A673 (cell line): ENCODE data around the gene ITLN2. TPM values are rescaled to one million over a fixed set of nuclear protein-coding genes. Genes with fewer than 3 reads are reported as not detected.

Experiments
- BruUV-seq: library from RNA; stranded (reverse); fragments of 400-500 nt; replicated peaks from 2 replicates; lab custom pipeline; 2021; lab: Mats Ljungman, UMichigan
- CTCF ChIA-PET: fragments of 300-600 bp; sonication (Branson Sonifier 250); formaldehyde crosslinking; loops from one replicate; lab custom pipeline; 2022; ENCODE audit warnings: antibody characterized with exemption; lab: Charles Lee
- POLR2A ChIA-PET: fragments of 300-600 bp; sonication (Branson Sonifier 250); formaldehyde crosslinking; loops from one replicate; lab custom pipeline; 2022; ENCODE audit warnings: antibody characterized with exemption; ENCODE audit not compliant: low non-redundant PET; lab: Charles Lee
- DNase-seq: peaks from one replicate; pipeline ENCODE4 v3.0.0-alpha.2; 2015; ENCODE audit warnings: low spot score
- H3K27ac ChIP-seq: fragments of 200-600 bp; sonication (generic); 2 replicates; pipeline ENCODE4 v1.5.1; 2016; ENCODE audit warnings: mixed run types, low read depth, mild to moderate bottlenecking, mixed read lengths, antibody characterized with exemption, low read length; ENCODE audit not compliant: poor library complexity, severe bottlenecking
- H3K27me3 ChIP-seq: fragments of 200-600 bp; sonication (generic); replicated peaks from 2 replicates; pipeline ENCODE4 v1.6.1; 2017; ENCODE audit warnings: mixed run types, low read depth, mild to moderate bottlenecking, mixed read lengths, antibody characterized with exemption, low read length; ENCODE audit not compliant: insufficient read depth, poor library complexity
- H3K36me3 ChIP-seq: fragments of 200-600 bp; sonication (generic); 2 replicates; pipeline ENCODE4 v1.6.1; 2016; ENCODE audit warnings: mixed run types, mild to moderate bottlenecking, mixed read lengths, antibody characterized with exemption, low read length; ENCODE audit not compliant: insufficient read depth, poor library complexity, severe bottlenecking
- H3K4me1 ChIP-seq: fragments of 200-600 bp; sonication (generic); 2 replicates; pipeline ENCODE4 v1.6.1; 2017; ENCODE audit warnings: mixed run types, mild to moderate bottlenecking, mixed read lengths, antibody characterized with exemption, low read length; ENCODE audit not compliant: insufficient read depth, poor library complexity, severe bottlenecking
- H3K4me3 ChIP-seq: fragments of 200-600 bp; sonication (generic); 2 replicates; pipeline ENCODE4 v1.5.1; 2016; ENCODE audit warnings: low read depth, mixed run types, mild to moderate bottlenecking, mixed read lengths, low read length; ENCODE audit not compliant: poor library complexity, severe bottlenecking
- H3K9me3 ChIP-seq: fragments of 200-600 bp; sonication (generic); 2 replicates; pipeline ENCODE4 v1.6.1; 2016; ENCODE audit warnings: mixed run types, low read depth, mild to moderate bottlenecking, mixed read lengths, antibody characterized with exemption, low read length; ENCODE audit not compliant: poor library complexity, severe bottlenecking
- CTCF ChIP-seq: fragments of 300-800, 200-600 bp; sonication (generic); conservative IDR thresholded peaks from 2 replicates; pipeline ENCODE4 v1.5.1; 2017; ENCODE audit warnings: low read depth, mild to moderate bottlenecking, antibody characterized with exemption, low read length, moderate library complexity, mixed read lengths
- EZH2 ChIP-seq: fragments of 200-600 bp; sonication (generic); IDR thresholded peaks from 2 replicates; pipeline ENCODE4 v1.6.1; 2017; ENCODE audit warnings: borderline replicate concordance, low read depth, mild to moderate bottlenecking, mixed read lengths, antibody characterized with exemption, low read length; ENCODE audit not compliant: poor library complexity, severe bottlenecking
- intact Hi-C: fragments of 100-400 bp; cut with micrococcal nuclease; formaldehyde crosslinking; loops from one replicate; pipeline ENCODE4 v1.10.0; 2022; ENCODE audit not compliant: unreplicated experiment
- total RNA-seq: library from RNA; stranded (reverse); gene quantifications from 2 replicates; pipeline ENCODE4 v1.2.3, GENCODE V29; 2021

Gene ITLN2
- total RNA-seq, 1 experiment from 2014 or later, result not detected

- Histone ChIP-seq H3K9me3 (no peaks in the 10 kb centered on the region), H3K27me3 (peaks cover 6% of the 10 kb centered on the region), H3K27ac (no peak overlapping the region), H3K4me3 (no peak overlapping the region), H3K36me3 (no peaks in the 10 kb centered on the region), H3K4me1 (no peaks in the 10 kb centered on the region)
- intact Hi-C loops, result no loop called here
- no peak for DNase-seq
- POLR2A ChIA-PET, result no interaction called here
- no TSS peak for BruUV-seq
- TF ChIP-seq CTCF (no peak), EZH2 (no peak)
- CTCF ChIA-PET, result no interaction called here
Measured at GRCh38 chr1:160911925-160912324, 42.7 kb downstream of the ITLN2 start.

GRCh38 chr1:160911441-160911840 is 43.2 kb downstream of the ITLN2 start:
- intact Hi-C loops, result no loop called here
- Histone ChIP-seq H3K27ac (no peak overlapping the region), H3K36me3 (no peaks in the 10 kb centered on the region), H3K27me3 (peaks cover 1% of the 10 kb centered on the region), H3K4me3 (no peak overlapping the region), H3K9me3 (no peaks in the 10 kb centered on the region), H3K4me1 (no peaks in the 10 kb centered on the region)
- no peak for TF ChIP-seq EZH2
- TF ChIP-seq CTCF, result no peak
- no TSS peak for BruUV-seq
- no peak for DNase-seq
- ChIA-PET POLR2A (no interaction called here), CTCF (no interaction called here)

GRCh38 chr1:160910170-160910750 is 44.3 kb downstream of the ITLN2 start:
- H3K4me1 ChIP-seq, result no peaks in the 10 kb centered on the region
- BruUV-seq, result no TSS peak
- intact Hi-C loops, result no loop called here
- TF ChIP-seq CTCF (no peak), EZH2 (no peak)
- no peaks in the 10 kb centered on the region for H3K27me3 ChIP-seq
- ChIA-PET CTCF (no interaction called here), POLR2A (no interaction called here)
- no peak for DNase-seq
- H3K27ac ChIP-seq, result no peak overlapping the region
- no peak overlapping the region for H3K4me3 ChIP-seq
- H3K9me3 ChIP-seq, result no peaks in the 10 kb centered on the region
- no peaks in the 10 kb centered on the region for H3K36me3 ChIP-seq
